ENCODE results near the gene ITGAL.
"Not testable (repeated sequence)": the region's sequence is repeated elsewhere in the genome, so short reads cannot be mapped to it uniquely, and the experiment has no call there.

DNA sequence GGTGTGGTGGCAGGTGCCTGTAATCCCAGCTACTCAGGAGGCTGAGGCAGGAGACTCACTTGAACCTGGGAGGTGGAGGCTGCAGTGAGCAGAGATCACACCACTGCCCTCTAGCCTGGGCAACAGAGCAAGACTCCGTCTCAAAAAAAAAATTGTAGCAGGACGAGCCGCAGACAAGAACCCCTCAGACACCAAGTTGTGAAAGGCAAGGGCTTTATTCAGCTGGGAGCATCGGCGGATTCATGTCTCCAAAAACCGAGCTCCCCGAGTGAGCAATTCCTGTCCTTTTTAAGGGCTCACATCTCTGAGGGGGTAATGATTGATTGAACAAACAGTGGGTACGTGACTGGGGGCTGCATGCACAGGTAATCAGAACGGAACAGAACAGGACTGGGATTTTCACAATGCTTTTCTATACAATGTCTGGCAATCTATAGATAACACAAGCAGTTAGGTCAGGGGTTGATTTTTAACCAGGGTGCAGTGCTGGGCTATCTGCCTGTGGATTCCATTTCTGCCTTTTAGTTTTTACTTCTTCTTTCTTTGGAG lies 68.4 kb downstream of the ITGAL start:
- TF ChIP-seq CTCF (IDR thresholded peaks at IDR 0.05; ENCODE audit: insufficient read depth, low read depth, low read length); EZH2 (IDR thresholded peaks at IDR 0.05; ENCODE audit: insufficient read depth, low read length): not testable (repeated sequence)

Measured in astrocyte (in vitro differentiated cells and primary cell).